ENCODE results near the gene TAS1R3.
"Not testable (repeated sequence)": the region's sequence is repeated elsewhere in the genome, so short reads cannot be mapped to it uniquely, and the experiment has no call there.

- TF ChIP-seq POLR2A (IDR thresholded peaks at IDR 0.05; ENCODE audit: low read length); GATA1 (IDR thresholded peaks at IDR 0.05; ENCODE audit: low read depth, low read length): not testable (repeated sequence)
Observed at GRCh38 chr1:1370094-1370493, 39.0 kb downstream of the TAS1R3 start.

Data from erythroblast (primary cell).